GM13977 (cell line): ENCODE data around the gene CTSK.
A peak's percentile ranks its signal among the peaks of the same experiment; 100 is the strongest.
"Not testable (repeated sequence)": the region's sequence is repeated elsewhere in the genome, so short reads cannot be mapped to it uniquely, and the experiment has no call there.

ENCODE experiments used
- DNase-seq: peaks from one replicate; pipeline ENCODE4 v3.0.0; 2012; ENCODE audit warnings: low spot score
- in situ Hi-C: fragments of 300-500 bp; cut with MboI; formaldehyde crosslinking; loops from one replicate; pipeline ENCODE4 v1.12.0; 2022; ENCODE audit warnings: low sequenced_read_pairs, low pct_unique_long_range_greater_than_20kb, mixed read lengths, inconsistent platforms; ENCODE audit not compliant: unreplicated experiment
- TF ChIP-seq, protein P1 (sequence below): IDR thresholded peaks from 2 replicates; pipeline ENCODE4 v1.5.1; 2012; ENCODE audit warnings: mild to moderate bottlenecking, control low read depth; ENCODE audit not compliant: insufficient read depth; ENCODE audit errors: extremely low read depth, missing control alignments

Gene CTSK

DNA sequence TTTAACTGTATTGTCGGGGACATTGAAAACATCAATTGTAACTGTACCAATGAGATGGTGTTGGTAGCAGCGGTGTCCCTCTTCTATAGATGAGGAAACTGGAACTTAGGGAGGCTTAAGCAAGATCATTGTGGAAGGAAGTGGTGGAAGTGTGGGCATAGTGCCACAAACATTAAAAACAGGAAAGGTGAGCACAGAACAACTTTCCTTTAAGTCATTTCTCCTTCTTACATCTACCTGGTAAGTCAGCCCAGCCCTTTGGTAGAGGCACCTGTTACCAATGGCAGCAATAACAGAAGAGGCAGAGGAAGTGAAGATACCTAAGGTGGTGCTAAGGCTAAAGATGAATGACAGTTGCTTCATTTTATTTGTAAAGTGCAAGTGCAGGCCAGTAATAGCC lies 30.5 kb downstream of the CTSK start:
- no peak for DNase-seq
- TF ChIP-seq, protein P1, sequence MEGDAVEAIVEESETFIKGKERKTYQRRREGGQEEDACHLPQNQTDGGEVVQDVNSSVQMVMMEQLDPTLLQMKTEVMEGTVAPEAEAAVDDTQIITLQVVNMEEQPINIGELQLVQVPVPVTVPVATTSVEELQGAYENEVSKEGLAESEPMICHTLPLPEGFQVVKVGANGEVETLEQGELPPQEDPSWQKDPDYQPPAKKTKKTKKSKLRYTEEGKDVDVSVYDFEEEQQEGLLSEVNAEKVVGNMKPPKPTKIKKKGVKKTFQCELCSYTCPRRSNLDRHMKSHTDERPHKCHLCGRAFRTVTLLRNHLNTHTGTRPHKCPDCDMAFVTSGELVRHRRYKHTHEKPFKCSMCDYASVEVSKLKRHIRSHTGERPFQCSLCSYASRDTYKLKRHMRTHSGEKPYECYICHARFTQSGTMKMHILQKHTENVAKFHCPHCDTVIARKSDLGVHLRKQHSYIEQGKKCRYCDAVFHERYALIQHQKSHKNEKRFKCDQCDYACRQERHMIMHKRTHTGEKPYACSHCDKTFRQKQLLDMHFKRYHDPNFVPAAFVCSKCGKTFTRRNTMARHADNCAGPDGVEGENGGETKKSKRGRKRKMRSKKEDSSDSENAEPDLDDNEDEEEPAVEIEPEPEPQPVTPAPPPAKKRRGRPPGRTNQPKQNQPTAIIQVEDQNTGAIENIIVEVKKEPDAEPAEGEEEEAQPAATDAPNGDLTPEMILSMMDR: no peak
- in situ Hi-C loops: no loop called here

DNA sequence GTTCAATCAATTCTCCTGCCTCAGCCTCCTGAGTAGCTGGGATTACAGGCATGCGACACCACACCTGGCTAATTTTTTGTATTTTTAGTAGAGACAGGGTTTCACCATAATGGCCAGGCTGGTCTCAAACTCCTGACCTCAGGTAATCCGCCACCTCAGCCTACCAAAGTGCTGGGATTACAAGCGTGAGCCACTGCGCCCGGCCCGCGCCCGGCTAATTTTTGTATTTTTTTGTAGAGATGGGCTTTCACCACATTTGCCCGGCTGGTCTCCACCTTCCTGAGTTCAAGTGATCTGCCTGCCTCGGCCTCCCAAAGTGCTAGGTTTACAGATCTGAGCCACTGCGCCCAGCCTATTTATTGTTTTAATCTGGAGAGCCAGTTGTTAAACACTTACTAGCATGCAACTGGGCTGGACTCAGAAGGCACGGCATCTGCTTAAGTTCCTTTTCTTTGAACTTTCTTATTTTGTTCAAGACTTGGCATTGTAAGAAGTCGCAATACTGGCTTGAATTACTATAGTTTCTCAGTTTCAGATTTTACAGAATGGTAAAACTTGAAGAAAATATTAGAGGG lies 32.0 kb downstream of the CTSK start:
- in situ Hi-C loops, DNase-seq: not testable (repeated sequence)

DNA sequence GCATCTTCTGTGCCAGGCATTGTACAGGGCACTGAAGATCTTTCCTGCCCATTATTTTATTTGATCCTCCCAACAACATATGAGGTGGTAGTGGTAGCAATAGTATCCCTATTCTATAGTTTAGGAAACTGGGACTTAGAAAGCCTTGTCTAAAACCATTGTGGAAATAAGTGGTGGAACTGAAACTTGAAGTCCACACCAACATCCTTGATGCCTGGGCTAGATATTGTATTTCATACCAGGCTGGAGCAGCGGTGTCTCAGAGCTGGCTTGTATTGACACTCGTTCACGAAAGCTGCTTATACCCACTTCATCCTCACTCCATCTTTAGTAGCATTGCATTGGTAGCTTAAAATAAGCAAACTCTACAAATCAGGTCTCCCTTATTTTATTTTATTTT lies 32.8 kb downstream of the CTSK start:
- DNase-seq: no peak
- TF ChIP-seq, protein P1: no peak
- in situ Hi-C loops: no loop called here

DNA sequence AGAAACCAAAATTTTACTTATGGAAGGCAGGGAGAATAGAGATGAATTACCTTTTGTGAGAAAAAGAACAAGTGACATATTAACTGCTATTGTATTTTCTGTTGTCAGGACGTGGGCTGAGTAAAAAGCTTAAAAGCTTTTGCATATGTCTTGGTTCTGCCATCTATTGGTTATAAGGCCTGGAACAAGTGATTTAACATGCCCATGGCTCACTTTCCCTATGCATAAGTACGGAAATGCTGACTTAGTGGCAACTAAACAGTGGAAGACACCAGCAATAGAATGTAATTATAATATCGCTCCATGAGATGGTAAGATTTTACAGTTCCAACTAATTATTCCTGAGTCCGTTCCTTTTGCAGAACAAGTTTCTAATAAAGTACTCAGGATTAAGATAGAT lies 35.7 kb downstream of the CTSK start:
- in situ Hi-C loops: no loop called here
- TF ChIP-seq, protein P1: no peak
- DNase-seq: no peak

DNA sequence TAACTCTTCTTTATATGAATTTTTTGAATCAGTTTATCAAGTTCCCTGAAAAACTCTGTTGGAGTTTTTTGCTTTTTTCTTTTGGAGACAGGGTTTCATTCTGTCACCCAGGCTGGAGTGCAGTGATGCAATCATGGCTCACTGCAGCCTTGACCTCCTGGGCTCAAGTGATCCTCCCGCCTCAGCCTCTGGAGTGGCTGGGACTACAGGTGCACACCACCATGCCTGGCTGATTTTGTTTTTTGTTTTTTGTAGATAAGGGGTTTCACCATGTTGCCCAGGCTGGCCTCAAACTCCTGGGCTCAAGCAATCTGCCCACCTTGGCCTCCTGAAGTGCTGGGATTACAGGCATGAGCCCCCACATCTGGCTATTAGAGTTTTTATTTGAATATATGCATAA lies 40.4 kb downstream of the CTSK start:
- in situ Hi-C loops, DNase-seq: not testable (repeated sequence)

DNA sequence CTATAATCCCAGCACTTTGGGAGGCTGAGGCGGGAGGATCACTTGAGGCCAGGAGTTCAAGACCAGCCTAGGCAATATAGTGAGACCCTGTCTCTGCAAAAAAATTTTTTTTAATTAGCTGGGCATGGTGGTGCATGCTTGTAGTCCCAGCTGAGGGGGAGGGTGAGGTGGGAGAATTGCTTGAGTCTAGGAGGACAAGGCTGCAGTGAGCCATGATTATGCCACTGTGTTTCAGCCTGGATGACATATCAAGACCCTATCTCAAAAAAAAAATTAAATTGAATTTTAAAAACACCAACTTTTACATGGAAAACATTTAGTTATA lies 42.1 kb downstream of the CTSK start:
- DNase-seq, in situ Hi-C loops: not testable (repeated sequence)

DNA sequence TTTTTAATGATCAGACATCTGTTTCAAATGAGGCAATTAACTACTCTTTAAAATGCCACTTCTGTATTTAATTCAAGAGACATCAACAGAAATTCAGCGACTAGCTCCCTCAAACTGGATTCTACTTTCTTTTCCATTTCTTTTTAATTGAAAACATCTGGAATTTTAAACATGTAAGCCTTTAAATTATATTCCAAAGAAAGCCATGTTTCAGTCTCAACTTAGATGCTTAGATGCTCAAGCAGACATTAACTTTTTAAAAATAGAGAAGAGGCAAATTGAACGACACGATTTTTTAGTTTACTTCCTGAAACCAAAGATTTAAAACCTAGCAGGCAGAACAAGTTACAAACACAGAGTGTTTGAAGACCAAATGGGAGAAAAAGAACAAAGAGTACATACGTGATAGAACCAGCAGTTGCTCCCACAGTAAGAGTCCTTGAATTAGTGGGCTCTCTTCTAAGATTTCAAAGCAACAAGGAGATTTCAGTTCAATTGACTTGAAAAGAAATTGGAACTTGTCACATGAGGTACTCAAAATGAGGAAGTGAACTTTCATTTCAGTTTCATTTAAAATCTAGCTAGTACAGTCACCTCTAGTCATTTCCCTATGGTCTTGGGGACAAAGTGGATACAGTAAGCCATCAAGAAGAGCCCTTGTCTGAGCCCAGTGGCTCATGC lies 42.6 kb downstream of the CTSK start, which contains the start of gene CTSS:
CTSS (minus strand) TSS at position 483 of the 681 bp plus-strand sequence. CDS start 1,015 bp downstream, outside the sequence.
- in situ Hi-C loops: no loop called here
- DNase-seq: peak; percentile 63
- TF ChIP-seq, protein P1: no peak

DNA sequence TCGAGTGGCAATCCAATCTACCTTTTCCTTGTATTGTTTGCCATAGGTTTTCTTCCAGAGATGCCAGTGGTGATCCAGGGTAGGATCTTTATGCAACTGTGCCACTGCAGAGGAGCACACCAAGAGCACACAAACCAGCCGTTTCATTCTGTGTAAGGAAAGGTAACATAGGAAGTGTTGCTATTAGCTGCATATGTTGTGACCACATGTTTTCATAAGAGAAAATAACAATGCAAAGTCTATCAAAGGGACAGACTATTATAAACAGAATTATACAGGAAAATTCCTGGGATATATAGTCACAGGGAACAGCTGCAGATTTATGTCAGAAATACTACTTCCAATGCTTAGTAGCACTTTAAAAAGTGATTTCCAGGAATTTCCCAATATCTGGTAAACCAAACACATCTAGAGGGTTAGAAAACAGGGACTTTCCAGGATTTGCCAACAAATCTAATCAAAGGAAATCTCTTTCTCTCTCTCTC lies 43.4 kb downstream of the CTSK start:
- in situ Hi-C loops: no loop called here
- DNase-seq: no peak
- TF ChIP-seq, protein P1: no peak
